ENCODE measurements around the gene DDT.

- TF ChIP-seq POLR2A (IDR thresholded peaks at IDR 0.05; ENCODE audit: low read length) (no peak), GATA1 (IDR thresholded peaks at IDR 0.05; ENCODE audit: low read depth, low read length) (no peak)
These were observed 22.9 kb upstream of the DDT start for GRCh38 chr22:23997092-23997491.
